ENCODE results near the gene CSDE1.

CSDE1 gene

DNA sequence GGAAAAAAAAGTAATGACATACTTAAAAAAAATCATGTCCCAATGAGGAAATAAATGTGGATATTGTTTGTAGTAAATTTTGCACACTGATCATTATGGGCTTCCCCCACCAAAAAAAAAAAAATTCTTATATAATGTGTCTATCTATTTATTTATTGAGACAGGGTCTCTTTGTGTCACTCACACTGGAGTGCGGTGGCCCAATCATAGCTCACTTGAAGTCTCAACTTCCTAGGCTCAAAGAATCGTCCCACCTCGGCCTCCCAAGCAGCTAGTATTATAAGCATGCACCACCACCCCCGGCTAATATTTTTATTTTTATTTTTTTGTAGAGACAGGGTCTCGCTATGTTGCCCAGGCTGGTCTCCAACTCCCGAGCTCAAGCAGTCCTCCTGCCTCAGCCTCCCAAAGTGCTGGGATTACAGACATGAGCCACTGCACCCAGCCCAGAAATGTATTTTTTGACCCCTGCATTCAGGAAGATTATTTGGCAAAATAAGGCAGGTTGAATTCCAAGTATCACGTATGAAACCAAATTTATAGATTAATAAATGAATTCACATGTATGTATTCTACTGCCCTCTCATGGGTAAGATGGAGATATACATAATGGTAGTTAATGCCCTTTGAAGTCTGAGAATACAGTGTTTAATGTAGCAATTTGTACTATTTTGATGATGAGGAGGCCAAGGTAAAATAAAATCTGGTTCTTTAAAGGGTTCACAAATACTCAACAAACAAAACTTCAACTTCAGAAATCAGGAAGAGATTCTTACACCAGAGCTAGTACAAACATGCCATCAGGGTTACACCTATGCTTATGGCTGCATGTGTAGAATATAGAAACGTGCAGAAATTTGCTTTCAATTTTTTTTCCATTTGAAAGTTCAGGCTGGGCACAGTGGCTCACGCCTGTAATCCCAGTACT lies 86.5 kb downstream of the CSDE1 start:
- no peak overlapping the region for H3K9ac ChIP-seq (ENCODE audit: low read depth, low read length, poor library complexity, severe bottlenecking)
- no peaks in the 10 kb centered on the region for H3F3A ChIP-seq (ENCODE audit: low read depth)
- no peak overlapping the region for H3K4me3 ChIP-seq (ENCODE audit: low read length, poor library complexity, severe bottlenecking)

DNA sequence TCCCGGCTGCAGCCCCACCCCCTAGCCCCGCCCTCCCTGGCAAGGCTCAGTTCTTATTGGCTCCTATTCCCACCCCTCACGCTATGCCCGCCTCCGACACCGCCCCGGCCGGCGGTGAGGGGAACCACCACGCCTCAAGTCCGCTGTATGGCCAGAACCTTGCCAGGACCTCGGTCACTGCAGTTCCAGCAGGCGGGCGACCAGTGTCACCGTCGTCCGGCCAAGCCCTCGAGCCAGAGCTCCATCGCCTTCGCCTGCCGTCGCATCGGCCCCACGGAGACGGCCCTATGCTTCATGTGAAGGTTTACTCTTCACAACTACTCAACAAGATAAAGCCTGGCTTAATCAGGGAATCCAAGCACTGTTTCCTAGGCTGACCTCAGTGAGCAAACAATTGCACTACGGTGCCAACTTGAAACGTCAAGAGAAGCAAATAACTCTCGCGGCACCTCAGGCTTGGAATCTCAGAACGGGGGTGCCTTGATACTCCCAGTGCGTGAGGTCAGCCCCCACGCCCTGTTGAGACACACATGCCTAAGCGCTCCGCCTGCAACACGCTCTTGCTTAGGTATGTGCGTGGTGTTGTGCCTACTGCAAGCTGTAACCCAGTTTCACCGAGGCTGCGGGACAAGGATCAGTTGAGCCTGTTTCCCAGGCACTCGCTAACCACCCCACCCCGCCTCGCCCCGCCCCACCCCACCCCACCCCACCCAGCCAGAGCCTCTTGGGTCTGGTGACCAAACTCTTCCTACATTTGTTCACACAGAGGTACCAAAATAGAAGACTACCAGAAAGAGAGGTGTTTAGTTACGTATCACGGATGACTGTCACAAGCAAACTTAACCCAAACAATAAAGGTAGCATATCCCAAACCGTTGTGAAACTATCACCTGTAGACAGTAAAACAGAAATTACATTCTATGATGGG lies 87.4 kb downstream of the CSDE1 start:
- no peaks in the 10 kb centered on the region for H3F3A ChIP-seq (ENCODE audit: low read depth)
- no peak for TF ChIP-seq EZH2phosphoT487 (IDR thresholded peaks at IDR 0.05; ENCODE audit: borderline replicate concordance)
- TF ChIP-seq, protein P1, sequence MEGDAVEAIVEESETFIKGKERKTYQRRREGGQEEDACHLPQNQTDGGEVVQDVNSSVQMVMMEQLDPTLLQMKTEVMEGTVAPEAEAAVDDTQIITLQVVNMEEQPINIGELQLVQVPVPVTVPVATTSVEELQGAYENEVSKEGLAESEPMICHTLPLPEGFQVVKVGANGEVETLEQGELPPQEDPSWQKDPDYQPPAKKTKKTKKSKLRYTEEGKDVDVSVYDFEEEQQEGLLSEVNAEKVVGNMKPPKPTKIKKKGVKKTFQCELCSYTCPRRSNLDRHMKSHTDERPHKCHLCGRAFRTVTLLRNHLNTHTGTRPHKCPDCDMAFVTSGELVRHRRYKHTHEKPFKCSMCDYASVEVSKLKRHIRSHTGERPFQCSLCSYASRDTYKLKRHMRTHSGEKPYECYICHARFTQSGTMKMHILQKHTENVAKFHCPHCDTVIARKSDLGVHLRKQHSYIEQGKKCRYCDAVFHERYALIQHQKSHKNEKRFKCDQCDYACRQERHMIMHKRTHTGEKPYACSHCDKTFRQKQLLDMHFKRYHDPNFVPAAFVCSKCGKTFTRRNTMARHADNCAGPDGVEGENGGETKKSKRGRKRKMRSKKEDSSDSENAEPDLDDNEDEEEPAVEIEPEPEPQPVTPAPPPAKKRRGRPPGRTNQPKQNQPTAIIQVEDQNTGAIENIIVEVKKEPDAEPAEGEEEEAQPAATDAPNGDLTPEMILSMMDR (conservative IDR thresholded peaks at IDR 0.05; ENCODE audit: low read length) = no peak
- no peak overlapping the region for H3K9ac ChIP-seq (ENCODE audit: low read depth, low read length, poor library complexity, severe bottlenecking)

More for the DNA sequence above, 86.5 kb downstream of the CSDE1 start:
- no peak overlapping the region for H2AFZ ChIP-seq (ENCODE audit: low read length)
- no peaks in the 10 kb centered on the region for H3K36me3 ChIP-seq (ENCODE audit: insufficient read depth, low read length)
- no peaks in the 10 kb centered on the region for H3K9me3 ChIP-seq (ENCODE audit: insufficient read depth, low read depth, low read length)
- no peaks in the 10 kb centered on the region for H4K20me1 ChIP-seq (ENCODE audit: insufficient read depth, low read length, poor library complexity, severe bottlenecking)
- TF ChIP-seq, protein P1 (conservative IDR thresholded peaks at IDR 0.05; ENCODE audit: low read length) = peak; percentile 62
- TF ChIP-seq EZH2phosphoT487 (IDR thresholded peaks at IDR 0.05; ENCODE audit: borderline replicate concordance) = no peak
- no peaks in the 10 kb centered on the region for H3K4me1 ChIP-seq (ENCODE audit: insufficient read depth, low read length, poor library complexity, severe bottlenecking)
- H3K79me2 ChIP-seq (ENCODE audit: insufficient read depth, low read length) = no peaks in the 10 kb centered on the region
- no peak overlapping the region for H3K4me2 ChIP-seq (ENCODE audit: low read depth, low read length, poor library complexity, severe bottlenecking)
- H3K9me2 ChIP-seq (replicated peaks; ENCODE audit: low read depth, low read length) = no peaks in the 10 kb centered on the region
- H3K27me3 ChIP-seq (ENCODE audit: insufficient read depth, low read length, poor library complexity, severe bottlenecking) = no peaks in the 10 kb centered on the region

DNA sequence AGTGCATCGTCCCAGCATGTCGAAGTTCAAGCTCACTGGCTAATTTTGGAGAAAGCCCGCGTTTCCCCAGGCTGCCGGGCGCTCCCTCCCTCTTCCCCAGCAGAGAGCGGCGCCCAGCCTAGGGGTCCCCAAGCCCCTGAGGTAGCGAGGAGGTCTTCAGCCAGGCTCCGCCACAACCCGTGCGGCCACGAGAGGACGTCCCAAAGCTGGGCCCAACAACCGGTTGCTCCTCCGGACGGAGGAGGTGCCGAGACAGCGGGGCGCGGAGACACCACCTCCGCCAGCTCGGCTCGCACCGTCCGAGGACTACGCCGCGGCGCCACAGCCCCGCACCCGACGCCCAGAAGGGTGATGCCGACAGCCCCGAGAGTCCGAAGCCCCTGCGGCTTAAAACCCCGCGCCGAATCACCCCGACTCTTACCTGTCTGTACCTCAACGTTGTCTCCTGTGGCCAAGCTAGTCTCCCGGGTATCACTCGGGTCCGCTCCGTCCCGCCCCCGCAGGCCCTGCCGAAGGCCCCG lies 88.2 kb downstream of the CSDE1 start, which contains the start of gene DENND2C:
Gene DENND2C (minus strand): TSS at position 488 of the 521 bp plus-strand sequence. CDS start 44,065 bp downstream, outside the sequence.
- no peaks in the 10 kb centered on the region for H4K20me1 ChIP-seq (ENCODE audit: insufficient read depth, low read length, poor library complexity, severe bottlenecking)
- H3K9ac ChIP-seq (ENCODE audit: low read depth, low read length, poor library complexity, severe bottlenecking) = no peak within 1 kb of the TSS
- no peaks in the 10 kb centered on the region for H3K79me2 ChIP-seq (ENCODE audit: insufficient read depth, low read length)
- no peaks in the 10 kb centered on the region for H3K9me3 ChIP-seq (ENCODE audit: insufficient read depth, low read depth, low read length)
- no peak within 1 kb of the TSS for H3K4me3 ChIP-seq (ENCODE audit: low read length, poor library complexity, severe bottlenecking)
- H3K4me2 ChIP-seq (ENCODE audit: low read depth, low read length, poor library complexity, severe bottlenecking) = no peak within 1 kb of the TSS
- no peak for TF ChIP-seq EZH2phosphoT487 (IDR thresholded peaks at IDR 0.05; ENCODE audit: borderline replicate concordance)
- TF ChIP-seq, protein P1 (conservative IDR thresholded peaks at IDR 0.05; ENCODE audit: low read length) = no peak
- H3K36me3 ChIP-seq (ENCODE audit: insufficient read depth, low read length) = no peaks in the 10 kb centered on the region
- no peaks in the 10 kb centered on the region for H3K9me2 ChIP-seq (replicated peaks; ENCODE audit: low read depth, low read length)
- no peaks in the 10 kb centered on the region for H3K4me1 ChIP-seq (ENCODE audit: insufficient read depth, low read length, poor library complexity, severe bottlenecking)
- no peaks in the 10 kb centered on the region for H3F3A ChIP-seq (ENCODE audit: low read depth)
- no peak within 1 kb of the TSS for H2AFZ ChIP-seq (ENCODE audit: low read length)
- H3K27me3 ChIP-seq (ENCODE audit: insufficient read depth, low read length, poor library complexity, severe bottlenecking) = no peaks in the 10 kb centered on the region

More for the DNA sequence above, 87.4 kb downstream of the CSDE1 start:
- Histone ChIP-seq H3K4me2 (ENCODE audit: low read depth, low read length, poor library complexity, severe bottlenecking) (no peak overlapping the region), H4K20me1 (ENCODE audit: insufficient read depth, low read length, poor library complexity, severe bottlenecking) (no peaks in the 10 kb centered on the region), H3K4me1 (ENCODE audit: insufficient read depth, low read length, poor library complexity, severe bottlenecking) (no peaks in the 10 kb centered on the region), H3K9me3 (ENCODE audit: insufficient read depth, low read depth, low read length) (no peaks in the 10 kb centered on the region), H3K79me2 (ENCODE audit: insufficient read depth, low read length) (no peaks in the 10 kb centered on the region), H3K27me3 (ENCODE audit: insufficient read depth, low read length, poor library complexity, severe bottlenecking) (no peaks in the 10 kb centered on the region), H2AFZ (ENCODE audit: low read length) (no peak overlapping the region), H3K9me2 (replicated peaks; ENCODE audit: low read depth, low read length) (no peaks in the 10 kb centered on the region), H3K4me3 (ENCODE audit: low read length, poor library complexity, severe bottlenecking) (no peak overlapping the region), H3K36me3 (ENCODE audit: insufficient read depth, low read length) (no peaks in the 10 kb centered on the region)
